Stimulated activated CD8-positive, alpha-beta memory T cell treated with anti-CD3 and anti-CD28 coated beads, Interleukin-12 subunit alpha, Interleukin-12 subunit beta, amount 100 ng/mL, for 24 hours (primary cell): ENCODE results near the gene CAST.

Experiments used
- DNase-seq: peaks from one replicate; pipeline ENCODE4 v3.0.0-alpha.2; 2020; ENCODE audit errors: extremely low read depth

Gene CAST

DNA sequence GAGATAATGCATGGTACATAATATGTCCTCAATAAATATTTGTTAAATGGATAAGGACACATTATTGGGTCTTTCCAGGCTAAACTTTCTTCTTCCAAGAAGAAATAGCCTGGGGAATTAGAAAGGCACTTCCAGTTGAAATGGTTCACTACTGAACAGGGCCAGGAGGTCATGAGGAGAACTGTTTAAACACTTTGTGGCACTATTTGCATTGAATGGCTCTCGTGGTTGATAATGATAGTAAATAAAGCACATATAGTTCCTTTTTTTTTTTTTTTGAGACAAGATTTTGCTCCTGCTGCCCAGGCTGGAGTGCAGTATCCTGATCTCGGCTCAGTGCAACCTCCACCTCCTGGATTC lies 19.9 kb upstream of the CAST start:
- no peak for DNase-seq

DNA sequence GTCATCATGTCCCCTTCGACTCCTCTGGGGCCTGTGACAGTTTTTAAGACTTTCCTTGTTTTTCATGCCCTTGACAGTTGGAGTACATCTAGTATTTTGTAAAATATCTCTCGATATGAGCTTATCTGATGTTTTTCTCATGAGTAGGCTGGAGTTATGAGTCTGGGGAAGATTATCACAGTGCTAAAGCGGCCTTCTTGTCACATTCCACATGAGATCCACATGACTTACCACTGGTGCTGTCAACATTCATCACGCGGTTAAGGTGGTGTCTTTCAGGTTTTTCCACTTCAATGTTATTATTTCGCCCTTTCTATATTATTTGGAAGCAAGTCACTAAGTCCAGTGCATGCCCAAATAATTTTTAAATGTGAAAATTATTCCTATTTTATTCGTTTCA lies 17.1 kb upstream of the CAST start:
- no peak for DNase-seq

DNA sequence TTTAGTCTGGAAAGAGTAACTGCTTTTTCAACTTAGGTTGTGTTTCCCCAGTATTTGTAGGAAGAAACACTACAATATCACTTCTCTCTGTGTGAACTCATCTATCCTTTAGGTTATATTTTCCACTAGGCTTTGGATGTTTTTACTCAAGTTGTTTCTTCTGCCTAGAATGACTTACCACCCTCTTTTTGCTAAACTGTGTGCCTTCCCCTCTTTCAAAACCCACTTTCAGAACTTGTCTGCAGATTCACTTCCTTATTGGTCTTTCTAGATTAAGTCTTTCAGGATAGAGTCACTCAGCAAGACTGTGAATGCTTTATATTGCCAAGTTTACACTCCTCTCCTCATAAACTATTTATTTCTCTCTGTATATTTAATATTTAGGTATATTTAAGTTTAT lies 14.2 kb upstream of the CAST start:
- no peak for DNase-seq

DNA sequence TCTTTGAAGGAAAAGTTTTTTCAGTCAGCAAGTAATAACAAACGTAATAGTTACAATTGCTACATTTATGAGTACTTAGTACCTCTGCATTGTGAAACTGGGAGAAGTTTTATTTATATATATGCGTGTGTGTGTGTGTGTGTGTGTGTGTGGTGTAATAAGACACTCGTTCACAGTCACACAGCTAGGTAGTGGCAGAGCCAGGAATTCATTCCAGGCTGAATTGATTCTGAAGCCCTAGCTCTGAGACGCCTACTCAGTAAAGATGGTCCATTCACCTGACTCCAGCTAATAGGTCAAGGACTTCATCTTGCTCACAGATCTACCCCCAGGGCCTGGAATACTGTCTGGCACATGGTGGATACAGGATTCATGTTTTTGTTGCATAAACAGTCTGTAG lies 13.6 kb upstream of the CAST start:
- no peak for DNase-seq

DNA sequence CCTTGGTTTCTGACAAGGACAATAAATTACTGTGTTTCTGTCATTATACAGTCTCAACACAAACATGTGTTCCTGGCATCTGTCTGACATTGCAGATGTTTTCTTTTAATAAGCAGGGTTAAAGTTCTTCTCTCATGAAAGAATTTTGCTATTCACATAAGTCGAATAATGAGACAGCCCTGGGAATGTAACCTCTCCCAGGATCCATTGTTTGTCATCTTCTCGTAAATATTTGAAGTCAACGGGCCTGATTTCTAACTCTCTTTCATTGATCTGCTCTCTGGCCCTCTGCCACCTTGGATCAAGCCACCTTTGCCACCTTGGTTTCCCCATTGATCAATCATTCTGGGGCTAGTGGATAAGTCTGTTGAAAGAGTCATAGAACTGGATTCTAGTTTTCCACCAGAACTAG lies 12.9 kb upstream of the CAST start:
- DNase-seq = no peak

DNA sequence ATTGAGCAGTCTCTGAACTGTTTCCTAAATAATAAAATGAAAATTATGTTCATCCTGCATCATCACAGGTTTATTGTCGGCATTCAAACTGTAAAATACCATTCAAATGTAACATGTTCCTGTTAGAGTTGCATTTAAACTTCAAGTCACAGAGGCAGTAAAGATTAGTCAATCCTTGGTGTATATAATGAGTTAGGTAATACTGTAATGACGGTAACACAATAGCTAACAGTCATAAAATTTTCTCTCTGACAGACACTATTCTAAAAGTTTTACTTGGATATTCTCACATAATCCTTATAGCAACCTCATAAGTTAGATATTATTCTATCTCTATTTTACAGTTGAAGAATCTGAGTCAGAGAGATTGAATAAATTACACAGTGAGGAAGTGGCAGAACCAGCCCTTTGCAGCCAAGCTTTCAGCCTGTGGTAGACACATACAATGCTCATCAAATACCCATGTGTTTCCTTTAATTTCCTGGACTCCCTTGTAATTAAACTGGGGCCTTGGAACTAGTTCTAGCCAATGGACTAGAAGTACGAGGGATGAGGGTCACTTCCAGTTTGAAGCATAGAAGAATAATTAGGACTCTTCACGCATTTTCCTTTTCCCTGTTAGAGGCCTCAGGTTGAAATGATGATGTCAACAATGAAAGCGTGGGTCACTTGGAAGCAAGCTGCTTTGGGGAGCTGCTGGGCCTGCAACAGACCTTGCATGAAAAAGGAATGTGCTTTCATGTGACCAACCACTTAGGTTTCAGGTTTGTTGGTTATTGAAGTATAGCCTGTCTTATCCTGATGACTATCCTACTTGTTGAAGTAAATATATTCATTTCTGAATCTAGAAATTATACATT lies 12.3 kb upstream of the CAST start:
- no peak for DNase-seq

DNA sequence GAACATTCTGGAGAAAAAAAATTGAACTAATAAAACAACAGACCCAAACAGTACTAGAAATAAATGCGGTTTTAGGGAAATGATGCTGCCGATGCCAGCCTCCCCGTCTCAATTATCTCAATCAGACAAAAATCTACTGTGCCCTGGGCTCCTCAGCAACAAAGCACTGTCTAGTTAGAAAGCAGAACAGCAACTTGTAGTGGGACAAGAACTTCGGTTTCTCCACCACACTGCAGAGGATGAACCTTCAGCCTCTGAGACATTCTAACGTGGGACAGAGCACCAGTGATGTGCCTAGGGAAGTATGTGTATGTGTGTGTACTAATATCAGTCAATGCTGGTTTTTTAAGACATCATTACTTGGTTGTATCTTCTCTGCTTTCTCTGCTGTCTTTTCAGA lies 11.1 kb upstream of the CAST start:
- no peak for DNase-seq

DNA sequence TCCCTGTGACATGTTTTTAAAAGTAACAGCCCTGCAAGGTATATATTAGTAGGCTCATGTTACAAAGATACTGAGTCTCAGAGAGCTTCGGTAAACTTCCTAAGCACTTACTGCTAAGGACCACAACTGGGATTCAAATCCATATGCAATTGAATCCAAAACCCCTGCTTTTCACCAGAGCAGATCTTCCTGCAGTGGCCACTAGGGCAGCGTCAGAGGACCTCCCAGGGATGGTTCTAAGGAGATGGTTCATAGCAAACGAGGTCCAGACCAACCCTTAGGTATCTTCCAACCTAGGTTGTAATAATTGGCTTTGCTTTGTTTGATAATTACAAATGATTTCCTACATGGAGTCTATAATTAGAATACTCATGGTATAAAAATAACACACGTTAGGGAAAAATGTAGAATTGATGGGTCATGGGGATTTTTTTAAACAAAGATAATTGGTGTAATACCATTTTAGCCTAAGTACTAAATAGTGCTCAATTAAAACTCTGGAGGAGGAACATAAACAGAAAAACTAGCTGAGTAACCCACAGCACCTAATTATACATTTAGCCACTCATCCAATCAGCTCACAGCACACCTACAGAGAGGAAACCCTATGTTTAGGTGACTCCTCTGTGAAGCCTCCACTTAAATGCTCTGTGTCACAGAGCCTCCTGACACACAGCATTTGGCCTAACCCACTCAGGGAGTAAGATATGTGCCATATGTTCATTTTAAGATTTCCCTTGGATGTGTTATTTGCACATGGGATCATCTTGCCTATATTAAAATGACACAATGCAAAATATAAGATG lies 10.0 kb upstream of the CAST start:
- DNase-seq = no peak

DNA sequence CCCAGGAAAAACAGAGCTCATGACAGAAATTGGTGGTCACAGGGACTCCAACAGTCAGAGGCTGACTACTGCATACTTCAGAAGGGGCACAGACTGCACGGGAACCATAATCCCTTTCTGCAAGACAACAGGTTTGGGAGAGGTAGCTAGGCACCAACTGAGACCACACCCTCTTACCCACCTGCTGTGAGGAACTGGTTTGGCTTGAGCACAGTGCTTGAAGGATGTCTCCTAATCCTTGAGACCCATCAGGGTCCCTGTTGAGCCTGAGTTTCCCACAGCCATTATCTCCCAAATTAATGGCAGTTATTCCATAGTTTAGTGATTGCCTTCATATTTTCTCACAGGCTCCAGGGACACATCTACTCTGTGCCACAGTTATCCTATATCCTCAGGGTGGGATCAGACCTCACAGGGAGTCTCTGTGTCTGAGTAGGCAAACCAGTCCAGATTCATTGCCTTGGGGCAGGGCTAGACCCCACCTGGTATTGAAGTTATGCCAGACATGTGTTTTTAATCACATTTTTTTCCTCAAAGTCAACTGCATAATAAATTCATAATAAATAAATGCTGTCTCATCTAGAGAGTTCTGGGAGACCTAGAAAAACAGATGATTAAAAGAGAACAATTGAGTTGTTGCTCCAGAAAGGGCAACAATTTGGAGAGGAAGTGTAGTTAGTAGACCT lies 9.3 kb upstream of the CAST start:
- no peak for DNase-seq

DNA sequence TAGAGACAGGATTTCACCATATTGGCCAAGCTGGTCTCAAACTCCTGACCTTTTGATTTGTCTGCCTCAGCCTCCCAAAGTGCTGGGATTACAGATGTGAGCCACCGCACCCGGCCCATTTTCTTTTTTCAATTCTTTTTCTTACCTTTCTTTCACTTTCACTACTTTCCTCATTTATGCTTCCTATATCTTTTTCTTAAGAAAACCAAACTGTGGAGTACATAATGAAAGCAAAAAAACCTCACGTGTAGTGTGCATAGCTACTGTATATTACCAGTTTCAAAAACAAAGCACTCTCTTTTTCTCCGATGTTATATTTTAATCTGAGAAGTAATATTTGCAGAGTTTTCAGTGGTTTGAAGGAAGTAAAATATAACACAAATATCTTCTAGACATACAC lies 8.0 kb upstream of the CAST start:
- DNase-seq = no peak

DNA sequence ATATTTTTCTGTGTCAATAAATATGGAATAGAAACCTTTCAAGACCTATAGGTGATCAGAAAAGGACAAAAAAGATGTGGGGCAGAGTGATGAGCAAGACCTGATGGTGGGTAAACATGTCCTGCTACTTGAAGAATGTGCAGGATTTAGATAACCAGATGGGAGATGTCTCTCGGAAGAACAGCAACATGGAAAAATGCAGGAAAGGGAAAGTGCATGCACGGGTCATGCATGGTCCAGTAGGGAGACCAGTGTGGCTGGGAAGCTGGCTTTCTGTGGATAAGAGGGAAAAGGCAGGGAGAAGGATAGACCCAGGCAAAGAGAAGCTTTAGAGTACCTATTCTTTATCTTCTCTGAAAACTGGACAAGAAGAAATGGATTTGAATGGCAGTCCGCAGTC lies 7.1 kb upstream of the CAST start:
- no peak for DNase-seq

DNA sequence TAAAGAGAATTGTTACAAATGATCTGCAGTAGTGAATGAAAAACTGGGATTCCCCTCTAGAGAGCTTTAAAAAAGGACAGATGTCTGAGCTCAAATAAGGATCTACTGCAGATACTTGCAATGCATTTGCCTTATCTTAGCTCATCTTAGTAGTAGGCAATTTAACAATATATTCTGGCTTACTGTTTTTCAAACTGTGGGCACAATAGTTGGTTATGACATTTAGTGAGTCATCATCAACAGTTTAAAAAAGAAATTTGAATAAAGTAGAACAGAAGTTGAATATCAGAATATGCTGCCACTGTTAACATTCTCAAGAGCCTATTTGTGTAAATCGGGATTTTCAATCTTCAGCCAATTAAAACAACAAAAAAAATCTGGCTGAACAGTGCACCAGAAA lies 6.7 kb upstream of the CAST start:
- DNase-seq = no peak

DNA sequence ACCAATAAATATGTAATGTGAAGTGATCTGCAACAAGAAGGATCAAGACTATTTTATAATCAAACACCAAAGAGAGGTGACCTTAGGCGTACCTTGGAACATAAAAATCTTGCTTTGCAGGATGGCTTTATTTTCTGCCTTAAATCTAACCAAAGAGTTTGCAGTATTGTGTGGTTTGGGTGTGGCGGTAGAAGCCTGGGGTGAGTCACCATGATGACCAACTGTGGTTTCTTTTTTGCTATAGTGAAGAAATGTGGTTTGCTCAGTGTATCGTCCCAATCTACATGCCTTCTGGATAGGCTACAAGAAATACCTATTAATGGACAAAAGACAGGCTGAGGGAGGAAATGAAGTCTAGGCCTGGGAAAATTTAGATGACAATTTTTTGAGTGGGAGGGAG lies 5.1 kb upstream of the CAST start:
- no peak for DNase-seq

DNA sequence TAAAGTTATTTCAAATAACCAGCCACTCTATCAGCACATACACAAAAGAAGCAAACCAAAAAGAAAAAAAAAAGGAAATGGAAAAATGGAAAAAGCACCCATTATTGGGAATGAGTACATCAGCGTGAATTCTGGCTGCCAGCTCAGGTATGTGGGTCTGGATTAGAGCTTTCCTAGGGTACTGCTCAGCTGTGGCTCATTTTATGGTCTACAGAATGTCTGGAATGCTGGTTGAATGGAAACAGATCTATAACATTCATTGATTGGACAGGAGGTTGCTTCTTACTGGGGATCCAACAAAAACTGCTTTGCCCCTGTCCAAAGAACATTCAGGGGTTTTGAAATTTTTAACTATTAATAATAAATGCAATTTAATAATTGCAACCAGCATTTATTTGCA lies 3.9 kb upstream of the CAST start:
- no peak for DNase-seq

DNA sequence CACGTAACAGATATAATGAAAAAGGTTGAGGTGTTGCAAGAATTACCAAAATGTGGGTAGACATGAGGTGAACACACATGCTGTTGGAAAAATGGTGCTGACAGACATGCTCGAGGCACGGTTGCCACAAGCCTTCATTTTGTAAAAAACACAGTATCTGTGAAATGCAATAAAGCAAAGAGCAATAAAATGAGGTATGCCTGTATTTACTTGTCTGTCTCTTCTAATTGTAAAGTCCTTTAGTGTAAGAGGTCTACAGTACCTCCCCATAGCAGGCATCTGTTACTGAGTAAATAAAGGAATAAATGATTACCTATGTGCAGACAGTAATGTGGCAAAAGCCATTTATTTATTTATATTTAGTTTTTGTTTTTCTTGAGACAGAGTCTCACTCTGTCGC lies 3.0 kb upstream of the CAST start:
- no peak for DNase-seq

DNA sequence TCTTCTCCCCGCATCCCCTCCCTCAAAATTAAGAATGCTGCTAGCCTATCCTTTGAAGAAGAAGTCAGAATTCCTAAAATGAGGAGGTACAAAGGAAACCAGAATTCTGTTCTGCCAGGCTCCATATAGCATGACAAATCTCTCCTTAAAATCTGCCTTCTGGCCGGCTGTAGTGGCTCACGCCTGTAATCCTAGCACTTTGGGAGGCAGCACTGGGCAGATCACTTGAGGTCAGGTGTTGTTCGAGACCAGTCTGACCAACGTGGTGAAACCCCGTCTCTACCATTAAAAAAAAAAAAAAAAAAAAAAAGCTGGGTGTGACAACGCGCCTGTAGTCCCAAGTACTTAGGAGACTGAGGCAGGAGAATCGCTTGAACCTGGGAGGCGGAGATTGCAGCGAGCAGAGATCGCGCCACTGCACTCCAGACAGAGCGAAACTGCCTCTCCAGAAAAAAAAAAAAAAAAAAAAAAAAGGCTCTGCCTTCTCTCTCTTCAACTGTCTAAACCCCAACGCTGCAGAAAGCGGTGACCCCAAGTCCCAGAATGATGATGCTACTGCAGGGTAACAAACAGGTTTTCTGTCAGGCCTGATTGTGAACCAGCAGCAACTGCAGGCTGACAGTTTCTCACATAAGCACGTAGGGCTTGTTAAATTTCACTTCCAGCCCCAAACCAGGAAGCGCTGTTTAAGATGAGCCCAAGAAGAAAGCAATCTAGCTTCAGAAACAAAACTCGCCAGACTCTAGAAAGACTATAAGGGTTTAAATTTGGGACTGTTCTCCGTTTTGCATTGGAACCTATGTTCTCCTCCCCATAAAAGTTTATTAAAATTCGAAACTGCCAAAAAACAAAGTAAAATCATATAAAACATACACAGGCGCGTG lies 963 bp upstream of the CAST start:
- no peak for DNase-seq

DNA sequence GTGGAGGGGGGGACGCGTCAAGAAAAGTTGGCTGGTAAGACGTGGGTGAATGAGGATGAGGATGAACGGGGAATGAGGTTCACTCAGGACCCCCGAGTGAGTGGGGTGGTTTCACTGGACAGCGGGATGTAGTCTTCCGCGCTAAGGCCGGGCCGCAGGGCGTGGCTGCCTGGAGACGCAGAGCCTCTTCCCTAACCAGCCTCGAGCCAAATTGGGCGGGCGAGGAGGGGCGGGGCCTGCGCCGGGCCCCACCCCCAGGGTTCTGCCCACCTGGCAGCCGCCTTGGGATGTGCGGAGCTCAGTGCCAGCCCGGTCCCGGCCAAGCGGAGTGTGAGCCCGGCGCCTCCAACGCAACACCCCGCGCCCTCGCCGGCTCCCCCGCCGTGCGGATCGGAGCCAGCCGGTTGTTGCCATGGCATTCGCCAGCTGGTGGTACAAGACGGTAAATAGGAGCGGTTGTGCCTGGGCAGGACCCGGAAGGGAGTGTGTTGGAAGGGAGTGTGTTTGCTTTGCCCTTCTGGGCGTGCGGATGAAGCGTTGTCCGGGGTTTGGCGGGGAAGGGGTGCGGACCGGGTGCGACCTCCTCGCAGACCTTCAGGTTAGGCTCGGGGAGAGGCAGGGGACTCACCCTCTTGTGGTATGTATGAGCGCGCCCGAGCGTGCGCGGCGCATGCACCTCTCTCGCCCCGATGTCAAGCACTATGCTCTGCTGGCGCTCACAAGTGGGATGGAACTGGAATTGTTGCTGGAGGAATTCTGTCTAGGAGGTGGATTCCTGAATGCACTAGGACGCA lies 746 bp downstream of the CAST start:
- DNase-seq = peak; percentile 60

DNA sequence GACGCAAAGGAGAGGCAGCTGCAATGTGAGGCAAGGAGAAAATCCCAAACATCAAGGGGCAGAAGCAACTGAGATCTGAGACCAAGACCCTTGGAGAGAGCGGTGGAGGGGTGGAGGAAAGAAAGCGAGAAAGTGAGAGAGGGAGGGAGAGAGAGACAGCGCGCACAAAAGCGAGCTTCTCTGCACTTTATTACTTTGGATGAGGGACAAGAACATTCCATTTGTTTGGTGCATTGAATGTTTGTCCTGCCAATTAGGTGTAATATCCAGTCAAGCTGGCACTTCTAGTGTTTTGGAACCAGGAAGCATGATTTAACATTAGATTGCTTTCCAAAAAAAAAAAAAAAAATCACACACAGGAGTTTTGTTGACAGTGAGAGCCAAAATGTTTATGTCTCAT lies 1.4 kb downstream of the CAST start:
- no peak for DNase-seq

DNA sequence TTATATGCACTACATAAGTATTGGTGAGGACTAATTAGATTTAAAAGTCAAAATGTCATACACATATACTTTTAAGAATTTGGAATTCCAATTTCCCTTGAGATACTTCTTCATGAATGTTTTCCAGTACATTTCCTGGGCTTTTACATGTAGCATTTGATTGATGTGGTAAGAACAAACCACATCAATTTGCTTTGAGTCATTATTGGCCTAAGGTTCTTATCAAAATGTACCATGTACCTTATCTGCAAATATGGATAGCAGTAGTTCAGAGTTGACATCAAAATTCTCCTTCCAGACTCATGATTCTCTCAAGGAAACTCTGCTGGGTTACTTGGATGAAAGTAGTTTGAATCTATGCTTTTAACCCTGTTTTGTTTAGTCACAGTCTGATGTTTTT lies 2.5 kb downstream of the CAST start:
- no peak for DNase-seq

DNA sequence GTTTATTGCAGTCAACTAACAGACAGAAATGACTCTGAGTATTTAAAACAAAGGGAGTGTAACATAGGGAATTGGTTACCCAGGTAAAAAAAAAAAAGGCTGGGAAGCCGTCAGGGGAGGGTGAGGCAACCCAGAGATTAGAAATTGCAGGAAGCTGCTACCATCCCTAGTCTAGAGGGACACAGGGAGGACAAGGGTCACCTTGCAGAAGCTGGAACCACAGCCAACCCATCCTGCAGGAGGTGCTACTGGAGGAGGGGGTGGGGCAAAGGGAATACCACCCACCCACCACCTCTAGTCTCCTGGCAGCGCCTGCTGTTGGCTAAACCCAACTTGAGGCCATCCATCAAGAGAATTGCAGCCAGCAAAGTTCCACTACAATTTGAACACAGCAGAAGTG lies 6.5 kb downstream of the CAST start:
- no peak for DNase-seq

DNA sequence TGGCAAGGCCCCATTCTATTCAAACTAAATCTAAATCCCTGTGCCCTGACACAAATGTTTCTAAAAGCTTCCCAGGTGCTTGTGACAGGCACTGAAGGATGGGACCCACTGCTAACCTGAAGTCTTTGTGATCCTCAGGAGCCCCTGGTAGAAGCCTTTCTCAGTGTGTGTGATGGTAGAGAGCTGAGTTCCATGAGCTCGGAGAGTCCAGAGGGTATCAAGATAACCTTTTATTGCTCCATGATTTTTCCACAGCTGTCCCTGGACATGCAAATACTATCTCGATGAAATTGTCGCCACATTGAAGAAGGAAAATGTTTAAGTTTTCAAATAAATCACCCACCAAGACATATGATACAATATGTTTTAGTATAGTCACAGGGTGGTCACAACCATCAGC lies 7.7 kb downstream of the CAST start:
- DNase-seq = no peak
